Ascending aorta (tissue), 2 donors: Measurements from ENCODE around the gene SLC25A13. TPM values are rescaled to one million over a fixed set of nuclear protein-coding genes. Genes with fewer than 3 reads are reported as not detected.

ENCODE experiments used
- DNase-seq, 2 donors: peaks; one replicate each; pipeline ENCODE4 v3.0.0-alpha.2; 2019; ENCODE audit warnings: low spot score in 2 of 2
- H3K27ac ChIP-seq, 2 donors: fragments of 200-600 bp; sonication (generic); one replicate each; pipeline ENCODE4 v1.5.1; 2016 to 2017; ENCODE audit warnings: mild to moderate bottlenecking in 1 of 2
- H3K27me3 ChIP-seq: fragments of 200-600 bp; sonication (generic); one replicate; pipeline ENCODE4 v1.5.1; 2017
- H3K36me3 ChIP-seq, 2 donors: fragments of 200-600 bp; sonication (generic); one replicate each; pipeline ENCODE4 v1.5.1; 2016
- H3K4me1 ChIP-seq, 2 donors: fragments of 200-600 bp; sonication (generic); one replicate each; pipeline ENCODE4 v1.5.1; 2016 to 2017; ENCODE audit warnings: mild to moderate bottlenecking in 1 of 2
- H3K4me3 ChIP-seq, 2 donors: fragments of 200-600 bp; sonication (generic); one replicate each; pipeline ENCODE4 v1.5.1; 2016 to 2017; ENCODE audit warnings: mild to moderate bottlenecking in 1 of 2
- H3K9me3 ChIP-seq, 2 donors: fragments of 200-600 bp; sonication (generic); one replicate each; pipeline ENCODE4 v1.5.1; 2016
- CTCF ChIP-seq, 3 experiments: fragments of 200-600 bp in 2 of 3; fragments of 450-650 bp in 1 of 3; sonication (generic) in 2 of 3; IDR thresholded peaks; one replicate each; pipeline ENCODE4 v1.5.1; 2016 to 2019; ENCODE audit warnings: antibody characterized with exemption in 3 of 3, mild to moderate bottlenecking in 1 of 3, moderate library complexity in 1 of 3
- intact Hi-C: fragments of 100-400 bp; cut with DNase I; formaldehyde crosslinking; loops from one replicate; pipeline ENCODE4 v1.15.1; 2023
- total RNA-seq: library from RNA; depleted of rRNA; stranded (reverse); fragments of >200 nt; gene quantifications from one replicate; pipeline ENCODE4 v1.1.0, GENCODE V29; 2016

SLC25A13 gene
- total RNA-seq, 1 donor from 2014 or later = 5.6 TPM

- TF ChIP-seq CTCF (IDR thresholded peaks at IDR 0.05) = no peak
- Histone ChIP-seq H3K27ac (no peak overlapping the region), H3K4me3 (no peak overlapping the region), H3K27me3 (no peaks in the 10 kb centered on the region), H3K9me3 (peaks cover 0 to 6% of the 10 kb centered on the region in 2 donors), H3K4me1 (peaks cover 0 to 3% of the 10 kb centered on the region in 2 donors), H3K36me3 (no peaks in the 10 kb centered on the region)
- intact Hi-C loops = no loop called here
- no peak for DNase-seq
These were observed 71.0 kb downstream of the SLC25A13 start for GRCh38 chr7:96250776-96251361.

- no peaks in the 10 kb centered on the region for H3K9me3 ChIP-seq
- intact Hi-C loops = no loop called here
- peaks cover 0 to 3% of the 10 kb centered on the region in 2 donors for H3K4me1 ChIP-seq
- no peaks in the 10 kb centered on the region for H3K36me3 ChIP-seq
- no peak for DNase-seq
- no peak for TF ChIP-seq CTCF (IDR thresholded peaks at IDR 0.05)
- H3K27me3 ChIP-seq = no peaks in the 10 kb centered on the region
- H3K4me3 ChIP-seq = no peak overlapping the region
- no peak overlapping the region for H3K27ac ChIP-seq
These were observed 73.5 kb downstream of the SLC25A13 start for GRCh38 chr7:96248405-96248804.

GRCh38 chr7:96246919-96247318 lies 75.0 kb downstream of the SLC25A13 start:
- Histone ChIP-seq H3K36me3 (no peaks in the 10 kb centered on the region), H3K27ac (no peak overlapping the region), H3K9me3 (no peaks in the 10 kb centered on the region), H3K4me1 (peaks cover 0 to 3% of the 10 kb centered on the region in 2 donors), H3K4me3 (no peak overlapping the region), H3K27me3 (no peaks in the 10 kb centered on the region)
- DNase-seq = no peak
- intact Hi-C loops = no loop called here
- no peak for TF ChIP-seq CTCF (IDR thresholded peaks at IDR 0.05)

GRCh38 chr7:96244992-96245292 lies 77.0 kb downstream of the SLC25A13 start:
- DNase-seq = no peak
- no peak for TF ChIP-seq CTCF (IDR thresholded peaks at IDR 0.05)
- intact Hi-C loops = no loop called here
- no peak overlapping the region for H3K27ac ChIP-seq
- no peak overlapping the region for H3K4me3 ChIP-seq
- no peaks in the 10 kb centered on the region for H3K36me3 ChIP-seq
- H3K9me3 ChIP-seq = no peaks in the 10 kb centered on the region
- no peaks in the 10 kb centered on the region for H3K27me3 ChIP-seq
- peaks cover 0 to 3% of the 10 kb centered on the region in 2 donors for H3K4me1 ChIP-seq

- no peaks in the 10 kb centered on the region for H3K27me3 ChIP-seq
- TF ChIP-seq CTCF (IDR thresholded peaks at IDR 0.05) = no peak
- H3K36me3 ChIP-seq = no peaks in the 10 kb centered on the region
- peaks cover 0 to 3% of the 10 kb centered on the region in 2 donors for H3K4me1 ChIP-seq
- H3K27ac ChIP-seq = no peak overlapping the region
- no peaks in the 10 kb centered on the region for H3K9me3 ChIP-seq
- intact Hi-C loops = no loop called here
- no peak for DNase-seq
- no peak overlapping the region for H3K4me3 ChIP-seq
These were observed 77.5 kb downstream of the SLC25A13 start for GRCh38 chr7:96244244-96244991.
